ENCODE measurements around the gene NFATC2. TPM values are rescaled to one million over a fixed set of nuclear protein-coding genes. Genes with fewer than 3 reads are reported as not detected.

The NFATC2 gene
- total RNA-seq, 1 experiment from 2014 or later, result not detected

DNA sequence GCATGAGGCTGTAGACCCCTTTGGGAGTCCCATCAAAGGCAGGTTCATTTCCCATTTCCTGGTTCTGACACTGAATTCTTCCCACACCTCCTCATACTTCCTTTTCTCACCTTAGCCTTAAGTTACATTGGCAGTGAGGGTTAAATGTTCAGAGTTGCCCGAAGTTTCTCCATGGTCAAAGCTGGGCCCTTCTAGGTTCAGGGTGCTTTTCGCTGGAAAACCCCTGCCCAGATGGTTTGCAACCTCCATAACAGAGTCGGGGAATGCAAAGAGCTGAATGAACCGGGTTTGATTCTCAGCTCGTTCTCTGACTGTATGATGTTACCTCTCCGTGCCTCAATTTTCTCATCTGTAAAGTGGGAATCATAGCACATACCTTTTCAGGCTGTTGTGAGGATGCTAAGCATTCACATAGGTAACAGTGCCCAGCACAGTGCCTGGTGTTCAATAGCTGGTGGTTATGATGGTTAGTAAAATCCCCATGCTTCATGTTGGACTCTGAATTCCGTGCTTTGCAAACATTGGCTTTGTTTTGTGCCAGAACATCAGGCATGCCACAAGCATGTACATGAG is 149.8 kb downstream of the NFATC2 start:
- no peak overlapping the region for H3K27ac ChIP-seq

DNA sequence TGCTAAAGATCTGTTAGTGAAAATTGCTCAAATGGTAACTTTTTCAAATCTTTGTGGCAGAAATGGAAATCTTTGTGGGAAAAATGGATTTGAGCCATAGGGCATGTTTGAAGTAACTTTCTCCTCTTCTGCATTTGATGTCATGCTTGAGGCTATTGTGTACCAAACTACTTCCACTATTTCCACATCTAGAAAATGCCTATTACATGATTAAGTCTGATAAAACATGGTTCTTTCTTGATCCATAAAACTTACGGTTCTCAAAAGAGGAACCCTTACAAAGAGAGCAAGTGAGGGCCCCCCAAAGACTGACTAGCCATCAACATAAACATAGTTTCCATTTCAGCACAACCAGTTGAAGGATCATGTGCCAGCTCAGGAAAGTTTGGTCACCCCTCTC is 150.6 kb downstream of the NFATC2 start:
- Histone ChIP-seq H3K9me3 (replicated peaks) (no peaks in the 10 kb centered on the region), H3K4me3 (no peak overlapping the region)

More for the DNA sequence above, 149.8 kb downstream of the NFATC2 start:
- Histone ChIP-seq H3K9me3 (replicated peaks) (no peaks in the 10 kb centered on the region), H3K4me1 (no peaks in the 10 kb centered on the region), H3K27me3 (peaks cover 66% of the 10 kb centered on the region), H3K36me3 (no peaks in the 10 kb centered on the region), H3K4me3 (no peak overlapping the region)
- no peak for DNase-seq

DNA sequence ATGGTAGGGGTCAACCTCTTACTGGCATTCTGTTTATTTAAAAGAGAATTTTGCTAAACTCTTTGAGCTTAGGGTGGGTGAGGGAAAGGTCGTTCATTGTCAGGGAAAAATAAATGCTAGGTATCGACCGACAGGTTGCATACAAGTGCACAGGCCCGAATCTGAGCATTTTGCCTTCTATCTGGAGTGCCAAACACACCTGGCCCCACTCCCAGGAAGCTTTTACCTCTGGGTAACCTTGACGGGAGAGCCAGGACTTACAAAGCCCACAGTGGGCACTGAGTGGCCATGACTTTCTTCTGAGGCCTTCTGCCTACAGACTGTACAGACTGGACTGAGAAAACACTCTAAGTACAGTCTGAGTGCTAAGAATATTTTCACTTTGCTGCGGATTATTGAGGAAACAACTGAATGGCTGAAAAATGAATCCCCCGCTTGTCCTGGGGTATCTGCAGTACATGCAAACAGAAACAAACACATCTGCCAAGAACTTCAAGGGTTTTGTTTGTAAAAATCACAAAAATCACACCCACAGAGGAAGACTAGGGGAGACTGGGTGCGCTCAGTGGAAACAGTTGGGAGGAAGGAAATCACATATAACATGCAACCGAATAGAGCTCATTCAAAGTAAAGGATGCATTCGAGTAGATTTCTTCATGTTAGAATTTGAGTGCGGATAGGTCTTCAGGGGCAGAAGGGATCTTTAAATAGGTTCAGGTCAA is 152.8 kb downstream of the NFATC2 start:
- Histone ChIP-seq H3K4me1 (no peaks in the 10 kb centered on the region), H3K9me3 (replicated peaks) (no peaks in the 10 kb centered on the region), H3K4me3 (no peak overlapping the region), H3K27ac (no peak overlapping the region), H3K27me3 (peaks cover 69% of the 10 kb centered on the region), H3K36me3 (no peaks in the 10 kb centered on the region)
- no peak for DNase-seq

More for the DNA sequence above, 150.6 kb downstream of the NFATC2 start:
- no peak for DNase-seq
- no peak overlapping the region for H3K27ac ChIP-seq
- H3K27me3 ChIP-seq, result peaks cover 61% of the 10 kb centered on the region
- no peaks in the 10 kb centered on the region for H3K4me1 ChIP-seq
- H3K36me3 ChIP-seq, result no peaks in the 10 kb centered on the region

DNA sequence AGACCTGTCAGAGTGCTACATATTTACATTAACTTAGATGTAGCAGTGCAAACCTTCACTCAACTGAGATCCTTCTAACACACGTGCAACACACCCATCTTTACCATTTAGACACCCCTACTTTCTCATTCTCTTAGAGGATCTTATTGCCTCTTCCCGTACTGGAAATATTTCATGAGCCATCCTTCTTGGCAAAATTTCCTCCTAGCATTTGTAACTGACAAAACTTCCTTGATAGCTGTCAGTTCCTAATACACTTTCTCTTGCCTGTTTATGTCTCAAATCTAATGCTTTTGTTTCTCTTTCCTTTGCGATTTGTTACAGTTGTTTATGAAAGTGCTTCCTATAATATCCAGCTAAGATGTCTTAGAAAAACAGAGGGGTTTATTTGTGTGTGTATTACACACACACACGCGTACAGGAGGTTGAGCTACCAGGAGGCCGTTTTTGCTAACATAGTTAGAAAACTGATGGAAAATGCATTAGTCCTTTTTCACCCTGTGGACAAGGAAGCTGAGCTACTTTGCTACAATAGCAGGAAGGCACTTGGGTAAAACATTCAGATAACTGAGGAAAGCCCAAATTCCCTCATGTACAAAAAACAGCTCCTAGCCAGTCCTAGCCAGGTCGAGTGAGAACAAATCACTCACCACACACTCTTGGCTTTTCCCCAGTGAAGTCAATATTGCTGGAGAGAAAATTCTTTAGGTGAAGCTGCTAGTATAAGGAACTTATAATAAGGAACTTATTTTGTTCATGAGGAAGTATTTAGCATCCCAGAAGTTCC is 153.6 kb downstream of the NFATC2 start:
- no peak overlapping the region for H3K27ac ChIP-seq
- no peak overlapping the region for H3K4me3 ChIP-seq
- DNase-seq, result no peak
- H3K9me3 ChIP-seq (replicated peaks), result no peaks in the 10 kb centered on the region
- H3K36me3 ChIP-seq, result no peaks in the 10 kb centered on the region
- H3K27me3 ChIP-seq, result peaks cover 73% of the 10 kb centered on the region
- H3K4me1 ChIP-seq, result no peaks in the 10 kb centered on the region

DNA sequence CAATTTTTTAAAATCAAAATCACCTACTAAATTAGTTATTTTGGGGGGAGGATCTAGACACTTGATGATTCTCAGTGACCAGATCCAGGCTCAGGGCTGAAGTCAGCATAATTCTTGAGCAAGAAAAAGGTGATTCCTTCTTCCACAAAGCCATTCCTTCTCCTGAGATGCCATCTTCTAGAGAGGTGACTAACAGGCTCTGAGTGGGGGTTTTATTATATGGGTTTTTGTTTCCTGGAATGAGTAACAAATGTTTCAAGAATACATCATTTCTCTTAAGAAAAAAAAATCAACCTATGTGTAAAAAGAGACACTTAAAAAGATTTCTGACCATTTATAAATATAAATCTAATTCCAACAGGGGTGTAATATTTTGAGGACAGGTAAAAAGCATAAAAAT is 154.3 kb downstream of the NFATC2 start:
- no peak for DNase-seq
- peaks cover 73% of the 10 kb centered on the region for H3K27me3 ChIP-seq

DNA sequence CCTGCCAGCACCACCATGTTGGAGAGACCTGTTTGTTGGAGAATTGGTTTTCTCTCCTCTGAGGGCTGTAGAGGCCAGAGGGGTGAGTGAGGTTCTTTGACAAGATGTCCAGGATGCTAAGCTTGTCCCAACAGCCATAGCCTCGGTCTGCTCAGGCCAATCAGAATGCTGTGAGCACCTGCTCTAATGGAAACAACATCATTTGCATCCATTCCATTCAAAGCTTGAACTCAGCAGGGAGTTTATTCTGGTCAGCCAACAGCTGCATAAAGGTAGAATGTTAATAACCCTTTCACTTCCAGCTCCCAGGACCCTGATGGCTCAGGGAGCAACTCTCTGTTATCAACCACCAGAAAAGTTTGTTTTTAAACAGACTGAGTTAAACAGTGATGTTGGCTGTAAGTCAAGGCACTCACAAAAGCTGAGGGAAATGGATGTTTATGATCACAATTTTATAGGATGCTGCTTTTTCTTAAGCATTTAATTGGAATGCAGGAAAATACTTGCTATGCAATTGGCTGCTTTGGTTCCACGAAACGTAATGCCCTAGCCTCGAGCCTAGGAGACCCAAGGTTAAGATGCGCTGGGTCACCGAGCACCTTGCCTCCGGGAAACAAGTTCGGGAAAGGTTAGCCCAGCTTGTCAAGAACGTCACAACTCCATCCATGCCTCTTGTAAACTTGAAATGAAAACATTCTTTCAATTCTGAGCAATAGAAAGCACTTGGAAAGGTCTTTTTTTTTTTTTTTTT is 155.2 kb downstream of the NFATC2 start:
- Histone ChIP-seq H3K27me3 (peaks cover 71% of the 10 kb centered on the region), H3K4me1 (no peaks in the 10 kb centered on the region), H3K4me3 (no peak overlapping the region), H3K9me3 (replicated peaks) (no peaks in the 10 kb centered on the region), H3K36me3 (no peaks in the 10 kb centered on the region), H3K27ac (no peak overlapping the region)
- DNase-seq, result no peak

More for the DNA sequence above, 154.3 kb downstream of the NFATC2 start:
- H3K4me1 ChIP-seq, result no peaks in the 10 kb centered on the region
- no peaks in the 10 kb centered on the region for H3K9me3 ChIP-seq (replicated peaks)
- no peak overlapping the region for H3K27ac ChIP-seq
- no peaks in the 10 kb centered on the region for H3K36me3 ChIP-seq
- H3K4me3 ChIP-seq, result no peak overlapping the region

DNA sequence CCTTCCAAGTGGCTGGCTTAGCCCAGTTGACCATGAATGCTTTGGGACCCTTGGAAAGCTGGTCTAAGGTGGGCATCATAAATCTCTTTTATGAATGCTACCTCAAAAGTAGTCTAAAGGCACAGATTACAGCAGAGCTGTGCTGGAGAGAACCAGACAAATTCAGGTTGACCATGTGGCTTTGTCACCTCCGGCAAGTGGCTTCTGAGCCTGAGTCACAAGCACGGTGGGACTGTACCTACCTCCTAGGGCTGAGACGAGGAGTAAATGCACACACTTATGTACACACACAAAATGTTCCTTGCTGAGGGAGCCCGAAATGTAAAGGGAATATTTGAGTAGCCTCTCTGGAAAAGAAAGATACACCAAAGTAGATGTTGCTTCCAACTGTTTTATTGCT is 155.9 kb downstream of the NFATC2 start:
- H3K4me1 ChIP-seq, result no peaks in the 10 kb centered on the region
- no peak overlapping the region for H3K4me3 ChIP-seq
- DNase-seq, result no peak
- H3K27ac ChIP-seq, result no peak overlapping the region
- H3K36me3 ChIP-seq, result no peaks in the 10 kb centered on the region
- H3K9me3 ChIP-seq (replicated peaks), result no peaks in the 10 kb centered on the region
- peaks cover 69% of the 10 kb centered on the region for H3K27me3 ChIP-seq

DNA sequence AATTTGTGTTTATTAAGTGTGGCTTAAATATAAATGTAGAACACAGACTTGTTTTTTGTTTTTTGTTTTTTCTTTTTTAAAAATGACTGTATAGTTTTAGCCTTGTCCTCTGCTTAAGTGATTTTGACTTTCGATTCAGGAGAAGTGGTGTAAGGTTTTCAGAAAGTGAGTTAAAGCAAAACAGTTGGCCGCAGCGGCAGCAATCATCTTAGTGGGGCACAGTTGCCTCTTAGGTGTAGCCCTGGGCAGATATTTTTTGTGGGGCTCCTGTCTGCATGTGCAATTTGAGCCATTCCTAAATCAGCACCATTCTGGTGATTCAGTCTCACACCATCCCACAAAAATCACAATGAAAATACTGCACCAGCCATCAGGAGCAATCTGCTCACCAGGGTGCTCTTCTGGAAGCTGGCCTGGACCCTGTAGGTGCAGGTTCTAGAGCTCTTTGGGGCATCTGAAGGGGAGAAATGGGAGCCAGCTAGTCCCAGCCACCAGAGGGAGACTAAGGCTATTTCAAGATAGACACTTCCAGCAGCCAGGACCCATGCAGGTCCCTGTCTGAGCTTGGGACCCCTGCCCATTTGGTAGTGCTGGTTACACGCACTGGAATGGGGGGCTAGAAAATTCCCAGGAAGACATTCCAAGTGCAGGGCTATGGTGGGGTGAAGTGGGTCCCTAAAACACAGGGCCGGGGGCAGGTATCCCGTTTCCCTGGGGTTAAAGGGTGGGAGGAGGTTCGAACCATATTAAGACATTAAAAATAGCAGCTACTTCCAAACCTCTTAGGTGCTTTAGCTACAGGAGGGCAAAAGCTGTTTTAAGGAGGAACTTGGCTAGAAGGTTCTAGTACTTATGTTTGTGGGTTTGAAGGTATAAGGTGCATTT is 156.6 kb downstream of the NFATC2 start:
- H3K4me1 ChIP-seq, result no peaks in the 10 kb centered on the region
- no peak overlapping the region for H3K4me3 ChIP-seq
- peaks cover 69% of the 10 kb centered on the region for H3K27me3 ChIP-seq
- no peaks in the 10 kb centered on the region for H3K36me3 ChIP-seq
- H3K27ac ChIP-seq, result no peak overlapping the region
- H3K9me3 ChIP-seq (replicated peaks), result no peaks in the 10 kb centered on the region
- peak in 1 of 2 experiments; percentile 42 for DNase-seq

DNA sequence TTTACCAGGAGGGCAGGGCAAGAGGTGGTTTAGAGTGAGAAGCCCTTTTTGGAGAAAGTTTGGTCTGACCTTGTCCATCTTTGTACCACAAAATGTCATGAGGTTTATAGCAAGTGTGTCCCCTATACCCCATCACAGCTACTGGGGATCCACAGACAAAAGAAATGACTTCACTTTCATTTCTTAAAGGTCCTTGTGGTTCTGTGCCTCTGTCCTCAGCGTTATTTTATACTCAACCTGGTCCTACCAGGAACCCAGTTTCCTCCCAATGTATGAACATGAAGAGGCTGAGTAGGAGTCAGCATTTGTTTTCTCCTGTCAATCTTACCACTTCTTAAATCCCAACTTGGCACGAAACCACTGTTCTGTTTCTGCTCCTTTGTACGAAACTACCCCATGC is 157.6 kb downstream of the NFATC2 start:
- Histone ChIP-seq H3K4me1 (no peaks in the 10 kb centered on the region), H3K27me3 (peaks cover 65% of the 10 kb centered on the region)
- DNase-seq, result no peak

DNA sequence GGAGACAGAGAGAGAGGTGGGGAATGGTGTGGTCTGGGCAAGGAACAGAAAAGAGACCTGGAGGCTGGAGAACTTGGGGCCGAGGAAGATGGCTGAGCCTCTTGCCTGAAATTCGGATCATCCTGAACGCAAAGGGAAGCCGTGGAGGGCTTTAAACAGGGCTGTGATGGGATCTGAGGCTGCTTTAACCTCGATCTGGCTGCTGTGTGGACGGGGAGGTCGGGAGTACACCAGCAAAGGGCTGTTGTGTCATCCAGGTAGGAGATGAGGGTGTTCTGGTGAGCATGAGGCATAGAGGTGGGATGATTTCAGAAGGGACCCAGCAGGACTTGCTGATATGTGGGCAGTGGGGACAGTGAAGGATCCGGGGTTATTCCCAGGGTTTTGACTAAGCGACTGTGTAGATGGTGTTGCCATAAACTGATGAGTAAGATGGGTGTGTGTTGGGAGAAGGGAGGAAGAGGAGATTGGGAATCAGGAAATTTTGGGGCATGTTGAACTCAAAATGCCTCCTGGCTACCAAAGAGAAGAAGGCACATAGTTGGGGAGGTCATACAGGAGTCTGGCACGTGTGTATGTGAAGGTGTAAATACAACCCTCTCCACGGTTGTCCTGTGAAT is 158.5 kb downstream of the NFATC2 start:
- no peak for DNase-seq

More for the DNA sequence above, 157.6 kb downstream of the NFATC2 start:
- Histone ChIP-seq H3K4me3 (no peak overlapping the region), H3K27ac (no peak overlapping the region), H3K36me3 (no peaks in the 10 kb centered on the region), H3K9me3 (replicated peaks) (no peaks in the 10 kb centered on the region)

DNA sequence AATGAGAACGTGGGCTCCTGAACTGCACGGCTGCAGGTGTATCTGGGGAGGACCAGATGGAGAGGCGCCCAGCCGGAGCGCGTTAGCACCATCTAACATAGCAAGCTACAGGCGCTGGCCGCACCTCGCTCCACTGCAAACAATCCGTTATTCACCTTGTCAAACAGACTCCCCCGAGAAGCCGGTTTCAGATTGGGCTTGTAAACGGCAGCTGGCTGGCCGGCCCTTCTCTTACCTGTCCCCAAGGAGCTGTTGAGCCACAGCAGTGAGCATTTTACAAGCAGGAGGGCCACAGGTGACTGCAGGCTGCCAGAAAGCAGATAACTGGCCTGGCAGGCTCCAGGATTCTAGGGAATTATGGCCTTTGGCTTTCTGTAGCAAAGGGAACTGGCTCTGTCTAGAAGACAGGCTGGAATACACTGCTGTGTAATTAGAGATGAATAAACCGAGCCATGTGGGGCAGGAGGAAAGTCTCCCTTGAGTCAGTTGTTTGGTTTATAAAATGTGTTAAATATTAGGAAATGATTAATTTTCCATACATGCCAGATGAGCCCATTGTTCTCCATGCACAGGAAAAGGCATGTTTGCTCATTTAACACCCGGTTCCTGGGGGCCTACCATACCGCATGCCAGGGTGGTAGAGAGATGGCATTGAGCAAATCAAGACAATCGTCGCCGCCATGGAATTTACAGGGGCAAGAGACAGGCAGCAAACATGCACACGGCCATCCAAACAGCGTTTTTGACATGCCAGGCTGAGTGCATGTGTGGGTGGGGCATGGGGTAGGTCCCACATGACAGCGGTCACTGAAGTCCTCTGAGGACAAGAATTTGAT is 159.3 kb downstream of the NFATC2 start:
- Histone ChIP-seq H3K27me3 (peaks cover 58% of the 10 kb centered on the region), H3K4me1 (no peaks in the 10 kb centered on the region), H3K9me3 (replicated peaks) (no peaks in the 10 kb centered on the region), H3K4me3 (no peak overlapping the region), H3K36me3 (no peaks in the 10 kb centered on the region), H3K27ac (no peak overlapping the region)
- DNase-seq, result no peak

More for the DNA sequence above, 158.5 kb downstream of the NFATC2 start:
- Histone ChIP-seq H3K9me3 (replicated peaks) (no peaks in the 10 kb centered on the region), H3K4me3 (no peak overlapping the region), H3K27me3 (peaks cover 58% of the 10 kb centered on the region), H3K36me3 (no peaks in the 10 kb centered on the region), H3K4me1 (no peaks in the 10 kb centered on the region), H3K27ac (no peak overlapping the region)

DNA sequence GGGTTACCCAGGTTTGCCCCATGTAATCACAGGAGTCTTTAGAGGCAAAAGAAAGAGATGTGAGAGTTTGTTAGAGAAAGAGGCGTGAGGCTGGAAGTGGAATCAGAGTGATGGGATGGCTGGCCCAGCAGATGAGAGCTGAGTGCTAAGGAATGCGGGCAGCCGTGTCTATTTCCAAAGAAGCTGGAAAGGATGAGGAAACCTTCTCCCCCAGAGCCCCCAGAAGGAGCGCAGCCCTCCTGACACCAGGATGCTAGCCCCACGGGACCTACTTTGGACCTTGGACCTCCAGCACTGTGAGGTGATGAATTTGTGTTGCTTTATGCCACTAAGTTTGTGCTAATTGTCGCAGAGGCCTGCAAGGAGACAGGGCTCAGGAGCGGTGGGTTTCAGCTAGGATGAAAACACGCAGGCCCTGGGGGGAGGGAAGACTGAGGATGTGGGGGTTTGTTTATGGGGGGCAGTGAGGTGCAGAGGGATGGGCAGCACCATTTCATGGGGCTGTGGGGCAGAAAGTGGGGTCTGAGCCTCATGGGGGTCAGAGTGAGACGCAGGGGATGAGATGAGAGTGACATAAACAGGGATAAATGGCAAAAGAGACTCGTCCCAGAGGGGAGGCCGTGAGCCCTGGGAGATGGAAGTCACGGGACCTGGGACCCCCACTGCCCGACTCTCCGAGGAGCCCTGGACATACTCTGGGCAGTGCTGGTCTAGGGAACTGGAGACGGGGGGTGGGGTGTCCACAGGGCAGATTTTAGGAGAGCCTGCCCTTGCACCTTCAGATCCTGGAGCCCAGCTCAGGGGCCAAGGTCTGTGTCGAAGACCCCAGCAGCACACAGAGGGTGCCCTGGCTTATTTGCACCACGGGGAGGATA is 160.2 kb downstream of the NFATC2 start:
- no peaks in the 10 kb centered on the region for H3K36me3 ChIP-seq
- no peaks in the 10 kb centered on the region for H3K9me3 ChIP-seq (replicated peaks)
- H3K4me3 ChIP-seq, result no peak overlapping the region
- no peak for DNase-seq
- H3K27me3 ChIP-seq, result peaks cover 60% of the 10 kb centered on the region
- no peaks in the 10 kb centered on the region for H3K4me1 ChIP-seq
- no peak overlapping the region for H3K27ac ChIP-seq
